T-cell (primary cell): ENCODE data around the gene DPYD. TPM values are rescaled to one million over a fixed set of nuclear protein-coding genes. Genes with fewer than 3 reads are reported as not detected.

Experiments
- ATAC-seq, 4 experiments: fragments of 200-7000 bp in 3 of 4; fragments of 150-1000 bp in 1 of 4; cut with Tn5 transposase; replicated peaks in 1 of 4; 1 replicate in 3 of 4; 2 replicates in 1 of 4; pipeline ENCODE4 v1.10.0; 2021; ENCODE audit warnings: moderate library complexity in 3 of 4, mild to moderate bottlenecking in 2 of 4, moderate number of reproducible peaks in 1 of 4
- CTCF ChIA-PET, 2 donors: fragments of 300-600 bp; sonication (Branson Sonifier 250); formaldehyde crosslinking; loops; one replicate each; lab custom pipeline; 2022; ENCODE audit warnings: antibody characterized with exemption in 2 of 2; lab: Charles Lee
- POLR2A ChIA-PET, 2 donors: fragments of 300-600 bp; sonication (Branson Sonifier 250); formaldehyde crosslinking; loops; one replicate each; lab custom pipeline; 2022; ENCODE audit warnings: antibody characterized with exemption in 2 of 2; lab: Charles Lee
- DNase-seq, 35 experiments: peaks; one replicate each; pipeline versions ENCODE4 v3.0.0 to v3.0.0-alpha.2; 2013 to 2023
- H3K27ac ChIP-seq: one replicate; pipeline ENCODE4 v1.5.1; 2013; ENCODE audit warnings: low read length
- H3K27me3 ChIP-seq, 2 experiments: replicated peaks in 1 of 2; 1 replicate in 1 of 2; 2 replicates in 1 of 2; pipeline versions ENCODE4 v1.6.1 to v1.7.0; 2013; ENCODE audit warnings: low read length in 1 of 2, mixed read lengths in 1 of 2; ENCODE audit not compliant: control insufficient read depth in 2 of 2, insufficient read depth in 2 of 2; ENCODE audit errors: extremely low read depth in 1 of 2
- H3K36me3 ChIP-seq, 2 donors: 1 replicate in 1 of 2; 2 replicates in 1 of 2; pipeline versions ENCODE4 v1.6.1 to v1.7.0; 2013; ENCODE audit warnings: low read length in 1 of 2; ENCODE audit not compliant: control insufficient read depth in 2 of 2, insufficient read depth in 1 of 2; ENCODE audit errors: extremely low read depth in 1 of 2
- H3K4me1 ChIP-seq, 2 experiments: 1 replicate in 1 of 2; 2 replicates in 1 of 2; pipeline versions ENCODE4 v1.6.1 to v1.7.0; 2013; ENCODE audit warnings: low read length in 2 of 2, mixed read lengths in 1 of 2; ENCODE audit not compliant: insufficient read depth in 2 of 2, control insufficient read depth in 1 of 2; ENCODE audit errors: extremely low read depth in 1 of 2
- H3K4me3 ChIP-seq, 2 donors: 1 replicate in 1 of 2; 2 replicates in 1 of 2; pipeline versions ENCODE4 v1.5.1 to v1.7.0; 2013; ENCODE audit warnings: mild to moderate bottlenecking in 2 of 2, low read length in 1 of 2, moderate library complexity in 1 of 2; ENCODE audit not compliant: control insufficient read depth in 1 of 2; ENCODE audit errors: extremely low read depth in 1 of 2
- H3K9me3 ChIP-seq: 2 replicates; pipeline ENCODE4 v1.7.0; 2013
- H3K27ac Mint-ChIP-seq, 2 donors: one replicate each; pipeline ENCODE4 v1.8.0; 2020 to 2021; ENCODE audit warnings: mild to moderate bottlenecking in 2 of 2, mixed read lengths in 2 of 2
- H3K27me3 Mint-ChIP-seq, 2 donors: one replicate each; pipeline ENCODE4 v1.8.0; 2021 to 2022; ENCODE audit warnings: mixed read lengths in 2 of 2
- H3K36me3 Mint-ChIP-seq: one replicate; pipeline ENCODE4 v1.8.0; 2021; ENCODE audit warnings: mixed read lengths
- H3K4me1 Mint-ChIP-seq, 3 donors: one replicate each; pipeline ENCODE4 v1.8.0; 2020 to 2022; ENCODE audit warnings: mixed read lengths in 3 of 3, mild to moderate bottlenecking in 1 of 3
- H3K4me3 Mint-ChIP-seq, 3 donors: one replicate each; pipeline ENCODE4 v1.8.0; 2020 to 2022; ENCODE audit warnings: mild to moderate bottlenecking in 3 of 3, mixed read lengths in 3 of 3, moderate library complexity in 3 of 3
- H3K9me3 Mint-ChIP-seq, 3 donors: one replicate each; pipeline ENCODE4 v1.8.0; 2020 to 2022; ENCODE audit warnings: mixed read lengths in 3 of 3
- WGBS: methylation state at CpG from one replicate; pipeline ENCODE4 v1.1.5; 2013; ENCODE audit warnings: missing lambda C conversion rate; ENCODE audit not compliant: insufficient coverage; 5-methylcytosine and 5-hydroxymethylcytosine counted together
- total RNA-seq, 35 experiments: library from RNA in 6 of 35; stranded (reverse) in 6 of 35; fragments of 120-200 nt in 1 of 35; gene quantifications; one replicate each; pipeline versions ENCODE4 v1.2.1 to v1.2.4 and lab custom pipeline; 2013 to 2026

Gene DPYD
- total RNA-seq, 5 donors from 2014 or later (not counting 1 experiment from before 2014, with no cell fraction given) = 39.1 to 74.1 (median 47.8) TPM

DNA sequence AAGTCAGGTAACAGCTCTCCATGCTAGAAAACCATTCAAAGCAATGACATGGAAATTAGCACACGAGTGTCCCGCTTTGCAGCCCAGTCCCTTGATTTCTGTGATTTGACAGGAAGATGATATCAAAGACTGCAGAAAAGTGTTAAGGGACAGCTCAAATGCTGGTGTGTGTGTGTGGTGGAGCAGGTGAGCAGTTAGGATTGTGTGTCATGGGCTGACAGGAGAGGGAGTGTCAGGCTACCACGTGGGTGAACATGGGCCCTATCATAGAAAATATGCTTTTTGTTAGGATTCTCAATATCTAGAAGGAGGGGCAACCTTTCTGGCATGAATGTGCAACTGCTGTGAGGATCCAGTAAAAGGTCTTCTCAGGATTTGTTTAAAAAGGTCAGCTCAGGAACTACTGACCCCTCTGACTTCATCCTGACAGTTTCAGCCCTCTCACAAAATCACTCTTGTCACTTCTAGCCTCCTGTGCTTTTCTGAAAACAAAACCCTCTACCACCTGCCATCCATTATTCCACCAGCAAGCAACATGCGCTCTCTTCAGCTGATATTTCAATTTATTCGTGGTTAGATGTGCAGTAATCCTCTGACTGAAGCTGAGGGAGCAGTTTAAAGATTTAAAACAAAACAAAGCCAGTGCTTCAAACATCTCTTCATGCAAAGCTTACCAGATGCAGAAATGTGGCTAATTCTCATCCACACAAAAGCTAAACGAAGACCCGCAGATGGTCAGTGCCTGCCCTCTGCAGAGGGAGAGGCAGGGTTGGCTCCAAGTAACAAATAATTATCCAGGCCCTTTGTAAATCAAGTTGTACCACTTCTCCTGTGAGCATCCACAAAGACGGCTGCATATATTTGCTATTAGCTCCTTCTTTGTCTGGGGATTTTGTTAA lies 801.3 kb downstream of the DPYD start:
- Histone ChIP-seq H3K4me3 (no peak overlapping the region), H3K27me3 (no peaks in the 10 kb centered on the region), H3K4me1 (no peaks in the 10 kb centered on the region), H3K9me3 (no peaks in the 10 kb centered on the region), H3K36me3 (peaks cover 0 to 2% of the 10 kb centered on the region in 2 donors), H3K27ac (no peak overlapping the region)
- Mint-ChIP-seq H3K4me3 (no peak overlapping the region), H3K36me3 (peaks cover 59% of the 10 kb centered on the region), H3K27me3 (no peaks in the 10 kb centered on the region), H3K27ac (no peak overlapping the region), H3K4me1 (no peaks in the 10 kb centered on the region), H3K9me3 (no peaks in the 10 kb centered on the region)
- ATAC-seq = no peak
- ChIA-PET POLR2A (no interaction called here), CTCF (no interaction called here)
- 94% methylated on average over 5 of the region's 8 CpGs for WGBS
- DNase-seq = no peak

DNA sequence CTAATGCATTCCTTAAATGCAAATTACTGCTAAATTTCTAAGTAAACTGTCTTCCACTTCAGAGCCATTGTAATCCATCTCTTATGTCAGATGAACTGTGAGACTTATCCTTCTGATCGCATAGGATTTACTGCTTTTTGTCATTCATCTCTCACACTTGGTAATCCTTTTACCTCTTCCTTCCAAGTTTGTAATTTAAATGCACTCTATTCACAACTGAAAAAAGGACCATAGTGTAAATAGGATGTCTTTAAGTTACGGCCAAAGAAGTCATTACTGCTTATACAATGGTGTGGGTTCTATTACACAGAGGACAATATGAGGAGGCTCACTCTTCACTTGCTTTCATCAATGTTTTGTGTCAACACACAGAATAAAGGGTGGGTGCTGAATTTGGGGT lies 806.0 kb downstream of the DPYD start:
- no CpG with 5 or more reads among the region's 2 CpGs for WGBS
- Mint-ChIP-seq H3K9me3 (no peaks in the 10 kb centered on the region), H3K36me3 (peaks cover 64% of the 10 kb centered on the region), H3K27me3 (no peaks in the 10 kb centered on the region), H3K27ac (no peak overlapping the region), H3K4me1 (no peaks in the 10 kb centered on the region), H3K4me3 (no peak overlapping the region)
- ATAC-seq (no peak), DNase-seq (no peak)
- no peak overlapping the region for H3K4me3 ChIP-seq
- no peaks in the 10 kb centered on the region for H3K9me3 ChIP-seq
- H3K36me3 ChIP-seq = no peaks in the 10 kb centered on the region
- H3K4me1 ChIP-seq = no peaks in the 10 kb centered on the region
- no peaks in the 10 kb centered on the region for H3K27me3 ChIP-seq
- H3K27ac ChIP-seq = no peak overlapping the region
- ChIA-PET POLR2A (no interaction called here), CTCF (no interaction called here)

GRCh38 chr1:97112442-97112841 lies 808.4 kb downstream of the DPYD start:
- Mint-ChIP-seq H3K36me3 (peaks cover 54% of the 10 kb centered on the region), H3K9me3 (no peaks in the 10 kb centered on the region), H3K4me1 (no peaks in the 10 kb centered on the region), H3K27me3 (no peaks in the 10 kb centered on the region), H3K4me3 (no peak overlapping the region), H3K27ac (no peak overlapping the region)
- Histone ChIP-seq H3K9me3 (no peaks in the 10 kb centered on the region), H3K27me3 (no peaks in the 10 kb centered on the region), H3K27ac (no peak overlapping the region), H3K4me3 (no peak overlapping the region), H3K36me3 (no peaks in the 10 kb centered on the region), H3K4me1 (no peaks in the 10 kb centered on the region)
- no CpG with 5 or more reads among the region's 3 CpGs for WGBS
- ChIA-PET CTCF (no interaction called here), POLR2A (no interaction called here)
- DNase-seq (no peak), ATAC-seq (no peak)

DNA sequence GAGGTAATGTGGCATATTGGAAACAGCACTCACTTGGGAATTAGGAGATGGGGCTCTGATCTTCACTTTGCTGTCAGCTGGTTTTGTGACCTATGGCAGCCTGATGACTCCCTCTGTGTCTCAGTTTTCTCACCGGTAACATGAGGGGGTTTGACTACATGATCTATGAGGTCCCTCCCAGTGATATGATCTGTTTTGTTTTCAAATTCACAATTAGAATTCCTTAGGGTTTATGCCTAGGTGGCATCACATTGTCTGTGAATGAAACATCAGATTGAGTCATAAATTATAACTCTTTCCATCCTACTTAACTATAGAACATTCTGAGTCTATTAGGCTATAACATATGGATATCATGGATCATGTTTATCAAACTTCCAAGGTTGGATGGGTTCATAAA lies 812.7 kb downstream of the DPYD start:
- Mint-ChIP-seq H3K27me3 (no peaks in the 10 kb centered on the region), H3K4me3 (no peak overlapping the region), H3K27ac (no peak overlapping the region), H3K4me1 (no peaks in the 10 kb centered on the region), H3K9me3 (peaks cover 0 to 6% (median 0%) of the 10 kb centered on the region in 3 donors), H3K36me3 (peaks cover 56% of the 10 kb centered on the region)
- no peaks in the 10 kb centered on the region for H3K4me1 ChIP-seq
- no peaks in the 10 kb centered on the region for H3K27me3 ChIP-seq
- H3K4me3 ChIP-seq = no peak overlapping the region
- H3K27ac ChIP-seq = no peak overlapping the region
- ATAC-seq (no peak), DNase-seq (no peak)
- ChIA-PET POLR2A (interaction anchor here in 1 of 2 donors (0.6 kb wide), 1 partner anchor 25 kb away, joined by 3 read pairs; no protein-coding TSS in a partner anchor), CTCF (no interaction called here)
- H3K36me3 ChIP-seq = no peaks in the 10 kb centered on the region
- WGBS = no CpG with 5 or more reads among the region's 1 CpG
- no peaks in the 10 kb centered on the region for H3K9me3 ChIP-seq

- H3K4me1 Mint-ChIP-seq = no peaks in the 10 kb centered on the region
- CTCF ChIA-PET = no interaction called here
Measured at GRCh38 chr1:97105531-97105930, 815.3 kb downstream of the DPYD start.

GRCh38 chr1:97101509-97101908 lies 819.3 kb downstream of the DPYD start:
- Mint-ChIP-seq H3K9me3 (peaks cover 0 to 6% (median 0%) of the 10 kb centered on the region in 3 donors), H3K27ac (no peak overlapping the region), H3K4me3 (no peak overlapping the region), H3K36me3 (peaks cover 63% of the 10 kb centered on the region), H3K27me3 (no peaks in the 10 kb centered on the region), H3K4me1 (no peaks in the 10 kb centered on the region)
- no peak for ATAC-seq
- Histone ChIP-seq H3K4me1 (no peaks in the 10 kb centered on the region), H3K27ac (no peak overlapping the region), H3K9me3 (no peaks in the 10 kb centered on the region), H3K36me3 (peaks cover 0 to 8% of the 10 kb centered on the region in 2 donors), H3K27me3 (no peaks in the 10 kb centered on the region), H3K4me3 (no peak overlapping the region)
- WGBS = no CpG with 5 or more reads among the region's 2 CpGs
- CTCF ChIA-PET = no interaction called here
- DNase-seq = no peak
- POLR2A ChIA-PET = no interaction called here

More at GRCh38 chr1:97105531-97105930, 815.3 kb downstream of the DPYD start:
- no peak overlapping the region for H3K27ac ChIP-seq
- Mint-ChIP-seq H3K36me3 (peaks cover 50% of the 10 kb centered on the region), H3K27ac (no peak overlapping the region), H3K27me3 (no peaks in the 10 kb centered on the region), H3K9me3 (peaks cover 0 to 6% (median 0%) of the 10 kb centered on the region in 3 donors), H3K4me3 (no peak overlapping the region)
- DNase-seq = no peak
- no peak overlapping the region for H3K4me3 ChIP-seq
- no peaks in the 10 kb centered on the region for H3K27me3 ChIP-seq
- no CpG with 5 or more reads among the region's 2 CpGs for WGBS
- no peaks in the 10 kb centered on the region for H3K4me1 ChIP-seq
- H3K36me3 ChIP-seq = no peaks in the 10 kb centered on the region
- POLR2A ChIA-PET = no interaction called here
- no peaks in the 10 kb centered on the region for H3K9me3 ChIP-seq
- ATAC-seq = no peak
